Stomach (tissue), 4 donors: ENCODE measurements around the gene OR12D1.

Source experiments
- CTCF ChIP-seq, 7 experiments: fragments of 450-650 bp in 4 of 7; fragments of 200-600 bp in 3 of 7; sonication (generic) in 3 of 7; IDR thresholded peaks; one replicate each; pipeline ENCODE4 v1.5.1; 2016 to 2019; ENCODE audit warnings: antibody characterized with exemption in 7 of 7, control low read depth in 2 of 7, mild to moderate bottlenecking in 1 of 7
- POLR2A ChIP-seq, 4 donors: fragments of 450-650 bp; IDR thresholded peaks; one replicate each; pipeline ENCODE4 v1.6.1; 2016; ENCODE audit warnings: antibody characterized with exemption in 4 of 4, control low read depth in 2 of 4, mild to moderate bottlenecking in 1 of 4, moderate library complexity in 1 of 4

DNA sequence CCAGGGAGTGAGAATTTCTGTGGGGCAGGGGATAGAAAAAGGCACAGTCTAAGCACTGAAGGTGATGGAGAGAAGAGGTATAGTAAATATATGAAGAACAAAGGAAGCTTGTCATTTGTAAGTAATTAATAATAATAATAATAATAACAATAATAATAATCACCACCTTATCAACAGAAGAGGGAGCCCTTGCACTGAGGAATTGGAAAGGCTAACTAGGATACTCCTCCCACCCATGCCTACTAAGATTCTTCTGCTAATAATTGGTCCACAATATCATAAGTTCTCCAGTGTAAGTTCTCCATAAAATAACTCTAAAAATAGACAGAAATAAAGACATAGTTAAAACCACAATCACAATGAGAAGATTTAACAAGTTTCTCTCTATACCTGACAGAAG, 38.7 kb upstream of the OR12D1 start:
- TF ChIP-seq CTCF (IDR thresholded peaks at IDR 0.05) (no peak), POLR2A (IDR thresholded peaks at IDR 0.05) (no peak)
